Keratinocyte (primary cell): Measurements from ENCODE around the gene ARID1B.

Source experiments
- CTCF ChIP-seq, 3 experiments: IDR thresholded peaks in 1 of 3; conservative IDR thresholded peaks in 1 of 3; optimal IDR thresholded peaks in 1 of 3; 2 replicates in 2 of 3; 3 replicates in 1 of 3; pipeline versions ENCODE3 to v1.5.1; 2011; ENCODE audit warnings: low read length in 3 of 3, mild to moderate bottlenecking in 3 of 3, moderate library complexity in 2 of 3, control low read depth in 1 of 3, inconsistent platforms in 1 of 3; ENCODE audit not compliant: insufficient read depth in 2 of 3; ENCODE audit errors: extremely low read depth in 1 of 3
- EZH2 ChIP-seq: IDR thresholded peaks from one replicate; pipeline ENCODE4 v1.6.1; 2012; ENCODE audit warnings: inconsistent platforms, mild to moderate bottlenecking, low read length, moderate library complexity

- no peak for TF ChIP-seq CTCF (optimal IDR thresholded peaks at IDR 0.05 in 1 of 3, IDR thresholded peaks at IDR 0.05 in 1 of 3, conservative IDR thresholded peaks at IDR 0.05 in 1 of 3; ENCODE audit: extremely low read depth in 1 of 3, insufficient read depth in 2 of 3, low read length in 3 of 3)
- no peak for TF ChIP-seq EZH2
Measured at GRCh38 chr6:156995502-156995901, 218.3 kb downstream of the ARID1B start.
